COLO668 (cell line): ENCODE data around the gene ABCD1.
"Not testable (repeated sequence)": the region's sequence is repeated elsewhere in the genome, so short reads cannot be mapped to it uniquely, and the experiment has no call there.

Experiments used
- DNase-seq: peaks from one replicate; lab custom pipeline; 2025; ENCODE audit not compliant: unreplicated experiment; lab: John Stamatoyannopoulos, UW

The ABCD1 gene

GRCh38 chrX:153731845-153732215 is 7.2 kb downstream of the ABCD1 start:
- DNase-seq: no peak

GRCh38 chrX:153732401-153732800 is 7.7 kb downstream of the ABCD1 start:
- no peak for DNase-seq

DNA sequence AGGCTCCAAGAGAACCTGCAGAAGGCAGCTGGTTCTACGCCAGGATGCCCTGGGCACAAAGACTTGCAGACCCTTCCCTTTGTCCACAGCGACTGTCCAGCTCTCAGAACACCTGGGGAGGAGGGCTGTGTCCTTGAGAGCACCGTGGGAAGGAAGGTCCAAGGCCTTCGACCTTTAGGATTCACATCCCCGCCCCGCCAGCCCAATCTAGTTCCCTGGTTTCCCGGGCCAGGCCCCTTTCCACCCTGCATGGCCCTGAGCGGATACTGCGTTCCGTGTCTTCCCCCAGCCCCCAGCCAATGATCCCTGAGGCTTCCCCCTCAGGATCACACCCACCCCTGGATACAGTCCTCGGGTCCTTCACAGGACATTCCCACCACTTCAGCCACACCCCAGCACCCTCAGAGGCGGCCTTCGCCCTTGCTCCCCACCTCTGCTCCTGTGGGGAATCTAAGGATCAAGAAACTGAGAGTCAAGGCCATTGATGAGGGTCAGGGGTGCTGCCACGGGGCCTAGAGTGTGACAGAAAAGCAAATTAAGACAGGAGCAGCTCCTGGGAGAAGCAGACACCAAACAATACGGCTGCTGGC is 9.1 kb downstream of the ABCD1 start:
- DNase-seq: no peak

DNA sequence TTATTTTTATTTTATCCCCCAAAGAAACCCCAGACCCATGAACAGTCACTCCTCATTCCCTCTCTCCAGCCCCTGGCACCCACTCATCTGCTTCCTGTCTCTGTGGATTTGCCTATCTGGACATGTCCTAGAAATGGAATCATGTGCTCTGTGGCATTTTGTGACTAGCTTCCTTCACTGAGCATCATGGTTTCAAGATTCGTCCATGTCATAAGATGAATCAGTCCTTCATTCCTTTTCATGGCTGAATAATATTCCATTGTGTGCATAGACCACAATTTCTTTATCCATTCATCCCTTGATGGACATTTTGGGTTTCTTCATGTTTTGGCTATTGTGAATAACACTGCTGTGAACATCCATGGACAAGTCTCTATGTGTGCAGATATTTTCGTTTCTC is 10.2 kb downstream of the ABCD1 start:
- DNase-seq: no peak

GRCh38 chrX:153735274-153735673 is 10.6 kb downstream of the ABCD1 start:
- DNase-seq: no peak

DNA sequence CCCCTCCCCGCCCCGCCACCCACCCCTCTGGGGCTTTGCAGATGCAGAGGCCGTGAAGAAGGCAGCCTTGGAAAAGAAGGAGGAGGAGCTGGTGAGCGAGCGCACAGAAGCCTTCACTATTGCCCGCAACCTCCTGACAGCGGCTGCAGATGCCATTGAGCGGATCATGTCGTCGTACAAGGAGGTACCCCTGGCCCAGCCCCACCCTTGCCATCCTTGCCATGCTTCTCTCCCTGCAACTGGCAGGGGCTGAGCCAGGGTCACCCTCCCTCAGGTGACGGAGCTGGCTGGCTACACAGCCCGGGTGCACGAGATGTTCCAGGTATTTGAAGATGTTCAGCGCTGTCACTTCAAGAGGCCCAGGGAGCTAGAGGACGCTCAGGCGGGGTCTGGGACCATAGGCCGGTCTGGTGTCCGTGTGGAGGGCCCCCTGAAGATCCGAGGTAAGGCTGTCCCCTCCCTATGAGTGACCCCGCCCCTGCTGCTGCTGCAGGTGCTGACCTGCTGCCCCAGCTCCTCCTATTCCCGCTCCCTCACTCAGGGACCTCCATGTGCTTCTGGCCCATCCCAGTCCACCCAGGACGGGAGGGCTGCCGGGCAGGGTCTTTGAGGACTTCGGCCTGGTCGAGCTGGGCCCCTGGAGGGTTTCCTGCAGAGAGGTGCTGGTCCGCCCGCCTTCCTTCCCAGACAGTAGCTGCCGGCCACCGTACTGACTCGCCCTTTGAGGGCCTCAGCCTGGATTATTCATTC is 11.6 kb downstream of the ABCD1 start:
- no peak for DNase-seq

DNA sequence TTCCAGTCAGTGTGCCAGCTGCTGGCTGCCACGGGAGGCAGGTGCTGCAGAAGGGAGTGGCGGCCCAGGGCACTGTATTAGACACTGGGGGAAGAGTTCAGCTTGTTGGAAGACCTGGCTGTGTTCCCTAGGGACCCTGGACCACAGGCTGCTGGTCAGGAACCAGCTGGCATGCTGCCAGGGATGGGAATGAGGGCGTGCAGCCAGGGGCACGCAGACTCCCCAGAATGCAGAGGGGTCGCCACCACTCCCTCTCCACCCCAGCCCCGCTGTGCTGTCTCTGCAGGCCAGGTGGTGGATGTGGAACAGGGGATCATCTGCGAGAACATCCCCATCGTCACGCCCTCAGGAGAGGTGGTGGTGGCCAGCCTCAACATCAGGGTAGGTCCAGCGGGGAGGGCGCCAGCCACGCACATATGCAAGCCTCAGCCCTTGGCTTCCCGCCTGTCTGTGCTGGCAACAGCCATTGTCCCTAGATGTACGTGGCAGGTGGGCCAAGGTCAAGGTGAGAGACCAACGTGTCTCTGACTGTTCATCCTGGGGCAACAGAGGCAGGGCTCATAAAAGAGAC is 12.3 kb downstream of the ABCD1 start:
- DNase-seq: peak; percentile 10

- DNase-seq: no peak
These were observed 13.5 kb downstream of the ABCD1 start for GRCh38 chrX:153738056-153738605.

GRCh38 chrX:153739754-153740486 is 15.3 kb downstream of the ABCD1 start:
- DNase-seq: no peak

DNA sequence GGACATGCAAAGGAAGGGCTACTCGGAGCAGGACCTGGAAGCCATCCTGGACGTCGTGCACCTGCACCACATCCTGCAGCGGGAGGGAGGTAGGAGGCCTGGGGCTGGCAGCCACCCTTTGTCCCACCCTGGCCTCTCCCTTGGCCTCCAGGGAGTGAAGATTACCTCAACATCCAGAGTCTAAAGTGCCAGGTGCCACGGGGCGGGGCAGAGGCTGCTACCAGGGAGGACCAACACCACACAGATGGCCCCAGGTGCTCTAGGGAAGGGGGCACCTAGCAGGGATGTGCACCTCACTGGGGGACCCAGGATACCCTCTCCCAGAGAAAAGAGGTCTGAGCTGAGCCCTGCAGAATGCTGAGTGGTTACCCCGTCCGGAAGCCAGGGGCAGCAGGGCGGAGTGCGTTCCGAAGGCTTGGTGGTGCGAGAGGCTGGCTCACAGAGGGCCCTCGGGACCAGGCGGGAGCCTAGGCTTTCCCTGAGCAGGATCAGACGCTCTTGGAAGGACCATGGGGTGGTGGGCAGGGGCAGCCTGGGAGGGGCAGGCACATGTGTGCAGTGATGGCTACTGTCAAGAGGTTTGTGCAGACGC is 16.1 kb downstream of the ABCD1 start:
- no peak for DNase-seq

- DNase-seq: no peak
These were observed 16.8 kb downstream of the ABCD1 start for GRCh38 chrX:153741446-153741845.

DNA sequence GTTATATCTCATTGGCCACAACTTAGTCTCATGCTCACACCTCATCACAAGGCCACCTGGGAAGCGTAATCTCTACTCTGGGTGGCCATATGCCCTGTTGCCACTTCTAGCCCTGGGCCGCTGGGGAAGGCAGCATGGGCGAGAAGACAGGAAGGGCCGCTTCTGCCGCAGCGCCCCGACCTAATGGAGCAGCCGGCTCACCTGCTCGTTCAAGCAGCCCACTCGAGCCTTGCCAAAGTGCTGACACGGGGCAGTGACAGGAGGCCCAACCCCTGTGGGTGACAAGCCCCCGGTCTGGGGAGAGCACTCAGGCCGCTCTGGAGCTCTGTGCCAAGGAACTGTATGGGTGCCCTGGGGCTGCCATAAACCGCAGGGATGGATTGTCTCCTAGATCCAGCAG is 17.5 kb downstream of the ABCD1 start:
- DNase-seq: not testable (repeated sequence)

- not testable (repeated sequence) for DNase-seq
These were observed 18.3 kb downstream of the ABCD1 start for GRCh38 chrX:153742796-153743467.

DNA sequence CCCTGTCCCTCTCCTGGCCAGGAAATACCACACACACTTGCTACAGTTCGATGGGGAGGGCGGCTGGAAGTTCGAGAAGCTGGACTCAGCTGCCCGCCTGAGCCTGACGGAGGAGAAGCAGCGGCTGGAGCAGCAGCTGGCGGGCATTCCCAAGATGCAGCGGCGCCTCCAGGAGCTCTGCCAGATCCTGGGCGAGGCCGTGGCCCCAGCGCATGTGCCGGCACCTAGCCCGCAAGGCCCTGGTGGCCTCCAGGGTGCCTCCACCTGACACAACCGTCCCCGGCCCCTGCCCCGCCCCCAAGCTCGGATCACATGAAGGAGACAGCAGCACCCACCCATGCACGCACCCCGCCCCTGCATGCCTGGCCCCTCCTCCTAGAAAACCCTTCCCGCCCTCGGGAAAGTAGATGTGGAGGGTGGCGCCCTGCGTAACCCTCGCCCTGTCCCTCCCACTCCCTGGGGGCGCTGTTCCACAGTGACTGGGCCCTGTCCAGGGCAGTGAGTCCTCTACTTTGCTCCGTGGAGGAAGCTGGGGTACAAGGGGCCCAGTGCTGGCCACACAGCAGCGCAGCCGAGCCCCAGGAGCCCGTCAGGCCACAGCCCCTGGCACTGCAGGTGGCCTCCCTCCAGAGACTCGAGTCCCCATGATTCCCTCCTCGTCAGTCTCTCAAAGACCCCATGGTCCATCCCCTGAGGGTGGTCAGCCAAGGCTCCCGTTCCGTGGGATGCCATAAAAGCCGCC is 19.0 kb downstream of the ABCD1 start:
- DNase-seq: not testable (repeated sequence)

DNA sequence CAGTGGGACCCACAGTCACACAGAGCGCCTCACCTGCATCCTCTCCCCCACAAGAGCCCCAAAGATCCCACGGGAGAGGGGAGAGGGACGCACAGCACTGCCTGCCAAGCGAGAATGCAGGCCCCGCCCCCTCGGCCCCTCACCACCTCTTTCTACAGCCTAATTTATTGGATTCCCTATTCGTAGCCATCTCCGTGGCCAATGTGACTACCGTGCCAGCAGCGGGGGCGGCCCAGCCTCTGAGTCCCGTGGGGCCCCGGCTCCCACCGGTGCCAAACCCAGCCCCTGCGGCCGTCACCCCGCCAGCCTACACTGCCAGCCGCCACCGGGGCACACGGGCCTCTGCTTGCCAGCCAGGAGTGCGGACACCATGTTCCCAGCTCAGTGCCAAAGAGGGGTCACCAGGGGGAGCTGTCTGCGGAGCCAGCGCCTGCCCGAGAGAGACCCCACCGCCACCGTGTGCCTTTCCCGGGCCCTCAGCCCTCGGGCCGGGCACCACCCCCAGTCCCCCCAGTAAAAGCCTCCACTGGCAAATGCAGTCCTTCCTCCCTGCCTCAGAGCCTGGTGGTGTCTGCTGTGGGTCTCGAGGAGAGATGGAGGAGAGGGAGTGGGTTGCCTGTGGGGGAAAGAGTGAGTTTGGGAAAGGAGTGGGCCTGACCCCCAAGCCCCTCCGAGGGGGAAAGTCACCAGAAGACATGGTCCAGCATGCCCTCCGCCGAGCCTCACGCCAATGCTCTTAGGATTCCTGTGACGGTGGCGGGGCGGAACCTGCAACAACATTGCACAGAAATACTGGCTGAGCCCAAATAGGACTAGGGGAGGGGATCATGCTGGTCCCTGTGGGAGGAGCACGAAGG is 19.8 kb downstream of the ABCD1 start:
- DNase-seq: no peak

DNA sequence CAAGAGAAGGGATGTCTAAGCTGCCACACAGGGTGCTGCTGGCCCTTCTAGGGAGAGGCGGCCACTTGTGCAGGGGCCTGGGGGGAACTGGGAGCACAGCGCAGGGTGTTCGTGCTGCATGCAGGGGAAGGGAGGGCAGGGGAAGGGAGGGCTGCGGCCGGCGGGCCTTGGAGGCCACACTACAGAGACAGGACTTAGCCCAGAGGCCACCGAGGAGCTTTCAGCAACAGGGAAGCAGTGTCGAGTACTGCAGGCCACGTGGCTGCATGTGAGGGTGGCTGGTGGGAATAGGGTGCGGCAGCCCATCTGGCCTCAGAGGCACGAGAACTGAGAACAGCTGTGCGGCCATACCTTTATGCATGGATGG is 20.4 kb downstream of the ABCD1 start:
- peak; percentile 15 for DNase-seq

DNA sequence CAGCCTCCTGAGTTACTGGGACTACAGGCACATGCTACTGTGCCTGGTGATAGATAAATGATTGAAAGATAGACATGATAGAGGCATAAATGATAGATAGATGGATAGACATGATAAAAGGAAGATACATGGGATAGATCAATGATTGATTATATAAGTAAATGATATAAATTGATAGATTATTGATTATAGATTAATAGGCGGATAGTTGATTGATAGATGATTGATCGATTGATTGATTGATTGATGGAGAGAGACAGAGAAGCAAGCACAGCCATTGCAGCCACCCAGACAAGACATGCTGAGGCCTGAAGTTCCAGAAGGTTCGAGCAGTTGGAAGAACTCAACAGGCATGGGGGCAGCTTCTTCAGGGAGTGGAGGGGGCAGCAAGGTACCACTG is 21.7 kb downstream of the ABCD1 start:
- DNase-seq: no peak

DNA sequence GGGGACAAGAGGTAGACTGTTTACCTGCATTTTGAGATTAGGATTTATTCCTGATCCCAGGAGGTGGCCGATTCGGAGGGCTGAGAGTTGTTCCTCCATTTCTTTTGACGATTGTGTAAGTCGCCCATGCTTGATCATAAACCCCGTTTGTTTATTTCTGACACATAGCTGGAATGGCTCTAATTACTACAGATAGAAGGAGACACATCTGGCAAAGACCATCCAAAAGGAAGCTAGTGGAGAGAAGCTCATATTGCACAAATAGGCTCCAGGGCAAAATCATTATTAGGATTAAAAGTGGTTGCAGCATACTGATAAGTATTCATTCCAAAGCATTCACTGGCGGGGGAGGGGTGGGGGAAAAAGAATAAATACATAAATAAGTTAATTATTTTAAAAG is 22.3 kb downstream of the ABCD1 start:
- not testable (repeated sequence) for DNase-seq

- not testable (repeated sequence) for DNase-seq
These were observed 24.4 kb downstream of the ABCD1 start for GRCh38 chrX:153749017-153749416.
